ENCODE results near the gene TMPRSS4. TPM values are rescaled to one million over a fixed set of nuclear protein-coding genes. Genes with fewer than 3 reads are reported as not detected.
"Not testable (repeated sequence)": the region's sequence is repeated elsewhere in the genome, so short reads cannot be mapped to it uniquely, and the experiment has no call there.

Gene TMPRSS4
- total RNA-seq, 5 donors from 2014 or later (not counting 1 experiment from before 2014, with no cell fraction given) = 0.51 to 0.66 TPM; not detected in 3

- no peaks in the 10 kb centered on the region for H3K36me3 Mint-ChIP-seq
These were observed 17.5 kb upstream of the TMPRSS4 start for GRCh38 chr11:118059246-118059940.

GRCh38 chr11:118060081-118060661 lies 16.7 kb upstream of the TMPRSS4 start:
- no peaks in the 10 kb centered on the region for H3K4me1 Mint-ChIP-seq
- 88% methylated on average over 6 of the region's 10 CpGs for WGBS (ENCODE audit: insufficient coverage)
- no peak overlapping the region for H3K4me3 ChIP-seq (ENCODE audit: control insufficient read depth in 1 of 2, extremely low read depth in 1 of 2, low read length in 1 of 2)
- DNase-seq (no peak), ATAC-seq (replicated peaks in 1 of 4) (no peak)
- no peak overlapping the region for H3K4me3 Mint-ChIP-seq
- no peaks in the 10 kb centered on the region for H3K36me3 Mint-ChIP-seq
- ChIA-PET POLR2A (no interaction called here), CTCF (no interaction called here)
- H3K36me3 ChIP-seq (ENCODE audit: control insufficient read depth in 2 of 2, extremely low read depth in 1 of 2, insufficient read depth in 1 of 2, low read length in 1 of 2) = no peaks in the 10 kb centered on the region
- no peak overlapping the region for H3K27ac Mint-ChIP-seq
- H3K27me3 ChIP-seq (replicated peaks in 1 of 2; ENCODE audit: control insufficient read depth in 2 of 2, extremely low read depth in 1 of 2, insufficient read depth in 2 of 2, low read length in 1 of 2) = peaks cover 0 to 30% of the 10 kb centered on the region in 2 experiments
- H3K27ac ChIP-seq (ENCODE audit: low read length) = no peak overlapping the region
- H3K4me1 ChIP-seq (ENCODE audit: control insufficient read depth in 1 of 2, extremely low read depth in 1 of 2, insufficient read depth in 2 of 2, low read length in 2 of 2) = peaks cover 0 to 8% of the 10 kb centered on the region in 2 experiments
- H3K27me3 Mint-ChIP-seq = peaks cover 0 to 3% of the 10 kb centered on the region in 2 donors
- no peaks in the 10 kb centered on the region for H3K9me3 ChIP-seq
- H3K9me3 Mint-ChIP-seq = no peaks in the 10 kb centered on the region

More at GRCh38 chr11:118059246-118059940, 17.5 kb upstream of the TMPRSS4 start:
- no peaks in the 10 kb centered on the region for H3K9me3 ChIP-seq
- H3K4me1 ChIP-seq (ENCODE audit: control insufficient read depth in 1 of 2, extremely low read depth in 1 of 2, insufficient read depth in 2 of 2, low read length in 2 of 2) = peaks cover 0 to 8% of the 10 kb centered on the region in 2 experiments
- H3K27me3 Mint-ChIP-seq = peaks cover 0 to 3% of the 10 kb centered on the region in 2 donors
- no peaks in the 10 kb centered on the region for H3K4me1 Mint-ChIP-seq
- H3K36me3 ChIP-seq (ENCODE audit: control insufficient read depth in 2 of 2, extremely low read depth in 1 of 2, insufficient read depth in 1 of 2, low read length in 1 of 2) = no peaks in the 10 kb centered on the region
- no peak for ATAC-seq (replicated peaks in 1 of 4)
- DNase-seq = no peak
- no peak overlapping the region for H3K27ac Mint-ChIP-seq
- H3K4me3 ChIP-seq (ENCODE audit: control insufficient read depth in 1 of 2, extremely low read depth in 1 of 2, low read length in 1 of 2) = no peak overlapping the region
- no peak overlapping the region for H3K4me3 Mint-ChIP-seq
- ChIA-PET CTCF (interaction anchor here (0.6 to 1.2 kb wide), 2 partner anchors 73 to 238 kb away, joined by 3 read pairs; no protein-coding TSS in a partner anchor), POLR2A (no interaction called here)
- no peaks in the 10 kb centered on the region for H3K9me3 Mint-ChIP-seq
- H3K27me3 ChIP-seq (replicated peaks in 1 of 2; ENCODE audit: control insufficient read depth in 2 of 2, extremely low read depth in 1 of 2, insufficient read depth in 2 of 2, low read length in 1 of 2) = peaks cover 0 to 23% of the 10 kb centered on the region in 2 experiments
- no peak overlapping the region for H3K27ac ChIP-seq (ENCODE audit: low read length)
- WGBS (ENCODE audit: insufficient coverage) = 98% methylated on average over 8 of the region's 11 CpGs

GRCh38 chr11:118060869-118061268 lies 16.0 kb upstream of the TMPRSS4 start:
- peaks cover 0 to 30% of the 10 kb centered on the region in 2 experiments for H3K27me3 ChIP-seq (replicated peaks in 1 of 2; ENCODE audit: control insufficient read depth in 2 of 2, extremely low read depth in 1 of 2, insufficient read depth in 2 of 2, low read length in 1 of 2)
- H3K4me1 ChIP-seq (ENCODE audit: control insufficient read depth in 1 of 2, extremely low read depth in 1 of 2, insufficient read depth in 2 of 2, low read length in 2 of 2) = peaks cover 0 to 8% of the 10 kb centered on the region in 2 experiments
- Mint-ChIP-seq H3K4me3 (no peak overlapping the region), H3K27ac (no peak overlapping the region), H3K4me1 (no peaks in the 10 kb centered on the region), H3K36me3 (no peaks in the 10 kb centered on the region), H3K9me3 (no peaks in the 10 kb centered on the region), H3K27me3 (peaks cover 0 to 3% of the 10 kb centered on the region in 2 donors)
- DNase-seq = no peak
- WGBS (ENCODE audit: insufficient coverage) = 38% methylated on average over 4 of the region's 7 CpGs
- ChIA-PET CTCF (no interaction called here), POLR2A (no interaction called here)
- no peak overlapping the region for H3K4me3 ChIP-seq (ENCODE audit: control insufficient read depth in 1 of 2, extremely low read depth in 1 of 2, low read length in 1 of 2)
- ATAC-seq (replicated peaks in 1 of 4) = no peak
- no peaks in the 10 kb centered on the region for H3K36me3 ChIP-seq (ENCODE audit: control insufficient read depth in 2 of 2, extremely low read depth in 1 of 2, insufficient read depth in 1 of 2, low read length in 1 of 2)
- no peaks in the 10 kb centered on the region for H3K9me3 ChIP-seq
- no peak overlapping the region for H3K27ac ChIP-seq (ENCODE audit: low read length)

GRCh38 chr11:118061586-118062125 lies 15.2 kb upstream of the TMPRSS4 start:
- no peaks in the 10 kb centered on the region for H3K9me3 ChIP-seq
- Mint-ChIP-seq H3K4me3 (no peak overlapping the region), H3K27ac (no peak overlapping the region), H3K4me1 (no peaks in the 10 kb centered on the region), H3K36me3 (no peaks in the 10 kb centered on the region), H3K27me3 (peaks cover 0 to 6% of the 10 kb centered on the region in 2 donors), H3K9me3 (no peaks in the 10 kb centered on the region)
- WGBS (ENCODE audit: insufficient coverage) = 87% methylated on average over 6 of the region's 6 CpGs
- peaks cover 0 to 8% of the 10 kb centered on the region in 2 experiments for H3K4me1 ChIP-seq (ENCODE audit: control insufficient read depth in 1 of 2, extremely low read depth in 1 of 2, insufficient read depth in 2 of 2, low read length in 2 of 2)
- H3K27ac ChIP-seq (ENCODE audit: low read length) = no peak overlapping the region
- DNase-seq (no peak), ATAC-seq (replicated peaks in 1 of 4) (no peak)
- peaks cover 0 to 30% of the 10 kb centered on the region in 2 experiments for H3K27me3 ChIP-seq (replicated peaks in 1 of 2; ENCODE audit: control insufficient read depth in 2 of 2, extremely low read depth in 1 of 2, insufficient read depth in 2 of 2, low read length in 1 of 2)
- H3K4me3 ChIP-seq (ENCODE audit: control insufficient read depth in 1 of 2, extremely low read depth in 1 of 2, low read length in 1 of 2) = no peak overlapping the region
- no peaks in the 10 kb centered on the region for H3K36me3 ChIP-seq (ENCODE audit: control insufficient read depth in 2 of 2, extremely low read depth in 1 of 2, insufficient read depth in 1 of 2, low read length in 1 of 2)
- CTCF ChIA-PET = interaction anchor here in 1 of 2 donors (0.5 to 0.6 kb wide), 2 partner anchors 131 to 637 kb away, joined by 4 to 7 read pairs; no protein-coding TSS in a partner anchor
- POLR2A ChIA-PET = interaction anchor here in 1 of 2 donors (0.6 kb wide), 1 partner anchor 13 kb away, joined by 5 read pairs; no protein-coding TSS in a partner anchor

- H3K4me1 Mint-ChIP-seq; H3K27me3 Mint-ChIP-seq; H3K36me3 ChIP-seq (ENCODE audit: control insufficient read depth in 2 of 2, extremely low read depth in 1 of 2, insufficient read depth in 1 of 2, low read length in 1 of 2); ATAC-seq (replicated peaks in 1 of 4); H3K36me3 Mint-ChIP-seq; H3K27ac ChIP-seq (ENCODE audit: low read length); H3K4me3 Mint-ChIP-seq; H3K4me3 ChIP-seq (ENCODE audit: control insufficient read depth in 1 of 2, extremely low read depth in 1 of 2, low read length in 1 of 2); H3K27ac Mint-ChIP-seq; H3K4me1 ChIP-seq (ENCODE audit: control insufficient read depth in 1 of 2, extremely low read depth in 1 of 2, insufficient read depth in 2 of 2, low read length in 2 of 2); H3K9me3 ChIP-seq; H3K9me3 Mint-ChIP-seq; DNase-seq: not testable (repeated sequence)
- WGBS (ENCODE audit: insufficient coverage) = no CpG with 5 or more reads among the region's 5 CpGs
- ChIA-PET POLR2A (interaction anchor here in 1 of 2 donors (0.7 kb wide), 1 partner anchor 61 kb away, joined by 5 read pairs; no protein-coding TSS in a partner anchor), CTCF (interaction anchor here in 1 of 2 donors (0.5 to 0.6 kb wide), 2 partner anchors 132 to 637 kb away, joined by 4 to 7 read pairs; no protein-coding TSS in a partner anchor)
- peaks cover 0 to 29% of the 10 kb centered on the region in 2 experiments for H3K27me3 ChIP-seq (replicated peaks in 1 of 2; ENCODE audit: control insufficient read depth in 2 of 2, extremely low read depth in 1 of 2, insufficient read depth in 2 of 2, low read length in 1 of 2)
These were observed 14.7 kb upstream of the TMPRSS4 start for GRCh38 chr11:118062181-118062580.

- CTCF ChIA-PET; H3K4me1 Mint-ChIP-seq; H3K9me3 ChIP-seq; H3K36me3 ChIP-seq (ENCODE audit: control insufficient read depth in 2 of 2, extremely low read depth in 1 of 2, insufficient read depth in 1 of 2, low read length in 1 of 2); H3K9me3 Mint-ChIP-seq; H3K4me3 ChIP-seq (ENCODE audit: control insufficient read depth in 1 of 2, extremely low read depth in 1 of 2, low read length in 1 of 2); H3K27ac ChIP-seq (ENCODE audit: low read length); H3K27me3 Mint-ChIP-seq; H3K4me3 Mint-ChIP-seq; H3K36me3 Mint-ChIP-seq; H3K4me1 ChIP-seq (ENCODE audit: control insufficient read depth in 1 of 2, extremely low read depth in 1 of 2, insufficient read depth in 2 of 2, low read length in 2 of 2); H3K27ac Mint-ChIP-seq; DNase-seq; ATAC-seq (replicated peaks in 1 of 4): not testable (repeated sequence)
- 87% methylated on average over 3 of the region's 5 CpGs for WGBS (ENCODE audit: insufficient coverage)
- H3K27me3 ChIP-seq (replicated peaks in 1 of 2; ENCODE audit: control insufficient read depth in 2 of 2, extremely low read depth in 1 of 2, insufficient read depth in 2 of 2, low read length in 1 of 2) = peaks cover 0 to 25% of the 10 kb centered on the region in 2 experiments
- POLR2A ChIA-PET = interaction anchor here in 1 of 2 donors (0.5 to 0.7 kb wide), 2 partner anchors 62 to 116 kb away, joined by 5 to 6 read pairs; no protein-coding TSS in a partner anchor
These were observed 14.2 kb upstream of the TMPRSS4 start for GRCh38 chr11:118062631-118063030.
